Erythroblast (primary cell): ENCODE measurements around the gene SCNN1A.

Experiments used
- GATA1 ChIP-seq: IDR thresholded peaks from 2 replicates; pipeline ENCODE4 v1.6.1; 2011; ENCODE audit warnings: low read depth, mild to moderate bottlenecking, control low read depth, low read length, moderate library complexity
- POLR2A ChIP-seq: IDR thresholded peaks from 2 replicates; pipeline ENCODE4 v1.6.1; 2011; ENCODE audit warnings: mild to moderate bottlenecking, low read length

- TF ChIP-seq POLR2A (no peak), GATA1 (no peak)
Observed at GRCh38 chr12:6377667-6377994, 2.3 kb upstream of the SCNN1A start.
